ENCODE measurements around the gene SMAD4. TPM values are rescaled to one million over a fixed set of nuclear protein-coding genes. Genes with fewer than 3 reads are reported as not detected.

Gene SMAD4
- 87.2 TPM for total RNA-seq (ENCODE audit: unreplicated experiment)
- long read RNA-seq, partial matches to known transcripts: 1 of 1 reads
- long read RNA-seq, other reads (novel, unspliced or antisense): 0 of 1 reads

DNA sequence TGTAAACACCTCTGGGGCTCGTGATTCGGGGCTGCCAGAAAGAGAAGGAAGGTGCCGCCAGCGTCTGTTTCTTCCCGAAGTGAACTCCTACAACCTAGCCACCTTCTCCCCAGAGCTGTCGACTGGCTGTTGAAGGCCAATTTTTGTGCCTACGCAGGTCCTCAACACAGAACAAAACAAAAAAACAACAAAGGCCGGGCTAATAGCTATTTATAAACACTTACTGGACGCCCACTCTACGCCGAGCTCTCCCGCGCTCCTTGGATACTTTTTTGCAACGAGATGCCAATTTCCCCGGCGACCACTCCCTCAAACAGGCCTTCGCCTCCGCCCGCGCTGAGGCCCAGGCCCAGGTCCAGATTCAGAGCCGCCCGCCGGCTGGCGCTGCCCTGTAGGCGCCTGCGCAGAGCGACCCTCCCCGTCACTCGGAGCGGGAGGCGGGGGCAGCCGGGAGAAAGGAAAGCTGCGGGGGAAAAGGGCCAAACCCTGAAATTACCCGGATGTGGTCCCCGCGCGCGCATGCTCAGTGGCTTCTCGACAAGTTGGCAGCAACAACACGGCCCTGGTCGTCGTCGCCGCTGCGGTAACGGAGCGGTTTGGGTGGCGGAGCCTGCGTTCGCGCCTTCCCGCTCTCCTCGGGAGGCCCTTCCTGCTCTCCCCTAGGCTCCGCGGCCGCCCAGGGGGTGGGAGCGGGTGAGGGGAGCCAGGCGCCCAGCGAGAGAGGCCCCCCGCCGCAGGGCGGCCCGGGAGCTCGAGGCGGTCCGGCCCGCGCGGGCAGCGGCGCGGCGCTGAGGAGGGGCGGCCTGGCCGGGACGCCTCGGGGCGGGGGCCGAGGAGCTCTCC lies at the start of gene SMAD4:
SMAD4 (plus strand) TSS at position 520 of the 843 bp plus-strand sequence. CDS start 16,834 bp downstream, outside the sequence.
- Mint-ChIP-seq H3K9me3 (ENCODE audit: unreplicated experiment) (no peaks in the 10 kb centered on the region), H3K4me1 (ENCODE audit: unreplicated experiment) (peaks cover 23% of the 10 kb centered on the region), H3K27me3 (ENCODE audit: unreplicated experiment) (peaks cover 13% of the 10 kb centered on the region), H3K27ac (ENCODE audit: unreplicated experiment) (peak within 1 kb of the TSS; percentile 96), H3K36me3 (ENCODE audit: low read depth, unreplicated experiment) (peaks cover 4% of the 10 kb centered on the region), H3K4me3 (ENCODE audit: unreplicated experiment) (peak within 1 kb of the TSS; percentile 98)
- TF ChIP-seq, protein P1, sequence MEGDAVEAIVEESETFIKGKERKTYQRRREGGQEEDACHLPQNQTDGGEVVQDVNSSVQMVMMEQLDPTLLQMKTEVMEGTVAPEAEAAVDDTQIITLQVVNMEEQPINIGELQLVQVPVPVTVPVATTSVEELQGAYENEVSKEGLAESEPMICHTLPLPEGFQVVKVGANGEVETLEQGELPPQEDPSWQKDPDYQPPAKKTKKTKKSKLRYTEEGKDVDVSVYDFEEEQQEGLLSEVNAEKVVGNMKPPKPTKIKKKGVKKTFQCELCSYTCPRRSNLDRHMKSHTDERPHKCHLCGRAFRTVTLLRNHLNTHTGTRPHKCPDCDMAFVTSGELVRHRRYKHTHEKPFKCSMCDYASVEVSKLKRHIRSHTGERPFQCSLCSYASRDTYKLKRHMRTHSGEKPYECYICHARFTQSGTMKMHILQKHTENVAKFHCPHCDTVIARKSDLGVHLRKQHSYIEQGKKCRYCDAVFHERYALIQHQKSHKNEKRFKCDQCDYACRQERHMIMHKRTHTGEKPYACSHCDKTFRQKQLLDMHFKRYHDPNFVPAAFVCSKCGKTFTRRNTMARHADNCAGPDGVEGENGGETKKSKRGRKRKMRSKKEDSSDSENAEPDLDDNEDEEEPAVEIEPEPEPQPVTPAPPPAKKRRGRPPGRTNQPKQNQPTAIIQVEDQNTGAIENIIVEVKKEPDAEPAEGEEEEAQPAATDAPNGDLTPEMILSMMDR (IDR thresholded peaks at IDR 0.05; ENCODE audit: unreplicated experiment): no peak
- DNase-seq (ENCODE audit: low spot score): peak; percentile 100

DNA sequence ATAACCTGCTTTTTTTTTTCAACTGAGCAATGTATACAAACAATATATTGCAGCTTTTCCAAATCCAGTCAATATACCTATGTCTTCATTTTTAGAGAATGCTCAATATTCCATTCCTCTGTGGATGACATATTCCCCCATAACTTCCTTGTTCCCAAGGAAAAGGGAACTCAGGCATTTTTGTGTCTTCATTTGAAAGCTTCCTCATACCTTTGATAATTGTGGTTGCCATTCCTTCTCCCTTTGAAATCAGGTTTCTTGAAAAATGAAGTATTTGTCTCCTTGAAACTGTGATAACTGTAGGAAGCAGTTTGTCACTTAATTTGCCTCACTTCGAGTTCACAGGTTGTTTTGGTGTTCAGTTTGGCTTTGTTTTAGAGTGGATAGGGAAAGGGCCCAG lies 48.6 kb upstream of the SMAD4 start:
- peaks cover 11% of the 10 kb centered on the region for H3K9me3 Mint-ChIP-seq (ENCODE audit: unreplicated experiment)
- H3K27ac Mint-ChIP-seq (ENCODE audit: unreplicated experiment): no peak overlapping the region
- H3K27me3 Mint-ChIP-seq (ENCODE audit: unreplicated experiment): no peaks in the 10 kb centered on the region
- TF ChIP-seq, protein P1 (IDR thresholded peaks at IDR 0.05; ENCODE audit: unreplicated experiment): no peak
- no peak for DNase-seq (ENCODE audit: low spot score)
- no peaks in the 10 kb centered on the region for H3K4me1 Mint-ChIP-seq (ENCODE audit: unreplicated experiment)
- no peak overlapping the region for H3K4me3 Mint-ChIP-seq (ENCODE audit: unreplicated experiment)
- peaks cover 39% of the 10 kb centered on the region for H3K36me3 Mint-ChIP-seq (ENCODE audit: low read depth, unreplicated experiment)

DNA sequence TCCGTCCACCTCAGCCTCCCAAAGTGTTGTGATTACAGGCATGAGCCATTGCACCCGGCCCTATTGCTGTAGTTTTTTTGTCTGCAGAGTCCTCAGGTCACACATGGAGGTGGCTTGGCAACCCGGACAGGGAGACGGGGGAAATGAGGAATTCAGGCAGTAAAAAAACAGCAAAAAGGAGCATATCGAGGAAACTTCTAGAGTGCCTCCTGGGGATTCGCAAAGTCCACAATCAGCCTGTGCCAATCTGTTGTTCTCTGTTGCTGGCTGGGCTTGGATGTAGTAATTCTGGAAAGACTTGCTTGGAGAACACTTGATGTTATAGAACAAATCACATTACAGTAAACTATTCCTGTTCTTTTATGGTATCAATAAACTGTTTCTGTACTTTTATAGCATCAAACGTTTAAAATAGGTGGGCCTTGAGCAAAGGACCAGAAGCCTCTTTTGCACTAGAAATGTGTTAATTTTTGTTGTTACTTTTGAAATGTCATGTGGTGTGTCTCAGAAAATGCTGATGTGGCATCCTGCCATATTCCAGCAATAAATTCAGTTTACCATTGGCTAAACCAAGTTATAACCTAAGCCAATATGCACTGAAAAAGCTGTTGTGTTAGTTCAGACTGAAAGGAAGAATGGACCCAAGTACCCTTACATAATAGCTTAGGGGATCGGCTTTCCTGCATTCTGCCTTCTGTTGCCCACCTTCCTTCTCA lies 47.8 kb upstream of the SMAD4 start:
- Mint-ChIP-seq H3K36me3 (ENCODE audit: low read depth, unreplicated experiment) (peaks cover 31% of the 10 kb centered on the region), H3K9me3 (ENCODE audit: unreplicated experiment) (peaks cover 4% of the 10 kb centered on the region), H3K27me3 (ENCODE audit: unreplicated experiment) (no peaks in the 10 kb centered on the region), H3K4me1 (ENCODE audit: unreplicated experiment) (no peaks in the 10 kb centered on the region), H3K27ac (ENCODE audit: unreplicated experiment) (no peak overlapping the region), H3K4me3 (ENCODE audit: unreplicated experiment) (no peak overlapping the region)
- no peak for DNase-seq (ENCODE audit: low spot score)
- TF ChIP-seq, protein P1 (IDR thresholded peaks at IDR 0.05; ENCODE audit: unreplicated experiment): no peak

DNA sequence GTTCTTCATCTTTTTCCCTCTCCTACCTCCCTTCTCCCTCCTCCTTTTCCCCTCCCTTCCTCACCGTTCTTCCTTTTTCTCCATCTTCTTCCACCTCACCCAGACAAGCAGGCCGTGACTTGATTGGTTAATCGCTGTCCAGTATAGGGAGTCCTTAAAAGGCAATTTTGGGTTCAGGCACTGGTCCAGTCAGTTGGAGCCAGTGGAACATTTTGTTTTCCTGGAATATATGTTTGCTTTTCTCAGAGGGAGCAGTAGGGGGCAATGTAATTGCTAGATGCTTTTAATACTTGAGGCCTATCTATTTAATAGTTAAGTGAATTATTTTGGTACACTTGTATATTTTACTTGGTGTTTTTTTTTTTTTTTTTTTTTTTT lies 47.2 kb upstream of the SMAD4 start:
- H3K27ac Mint-ChIP-seq (ENCODE audit: unreplicated experiment): no peak overlapping the region
- H3K4me3 Mint-ChIP-seq (ENCODE audit: unreplicated experiment): no peak overlapping the region
- no peak for DNase-seq (ENCODE audit: low spot score)
- TF ChIP-seq, protein P1 (IDR thresholded peaks at IDR 0.05; ENCODE audit: unreplicated experiment): peak; percentile 25
- H3K36me3 Mint-ChIP-seq (ENCODE audit: low read depth, unreplicated experiment): peaks cover 25% of the 10 kb centered on the region
- H3K27me3 Mint-ChIP-seq (ENCODE audit: unreplicated experiment): no peaks in the 10 kb centered on the region
- no peaks in the 10 kb centered on the region for H3K4me1 Mint-ChIP-seq (ENCODE audit: unreplicated experiment)
- peaks cover 4% of the 10 kb centered on the region for H3K9me3 Mint-ChIP-seq (ENCODE audit: unreplicated experiment)
